PC-3 (cell line): ENCODE data around the gene ANXA7.

Experiments
- CTCF ChIP-seq: fragments of 300-600 bp; sonication (generic); conservative IDR thresholded peaks from 2 replicates; pipeline ENCODE4 v1.5.1; 2017; ENCODE audit warnings: antibody characterized with exemption, low read depth, mild to moderate bottlenecking, low read length
- EZH2phosphoT487 ChIP-seq: fragments of 300-600 bp; sonication (generic); IDR thresholded peaks from 2 replicates; pipeline ENCODE4 v1.6.1; 2018; ENCODE audit warnings: mild to moderate bottlenecking, antibody characterized with exemption, low read length, borderline replicate concordance

GRCh38 chr10:73448384-73448783, 34.5 kb upstream of the ANXA7 start:
- no peak for TF ChIP-seq CTCF
- no peak for TF ChIP-seq EZH2phosphoT487
